AG04450 (cell line): ENCODE measurements around the gene PCF11. TPM values are rescaled to one million over a fixed set of nuclear protein-coding genes. Genes with fewer than 3 reads are reported as not detected.

Source experiments
- CTCF ChIA-PET: fragments of 300-600, 350-600 bp; formaldehyde crosslinking; extraction: SDS; loops from one replicate; lab custom pipeline; 2022; ENCODE audit warnings: antibody characterized with exemption, inconsistent platforms; lab: Charles Lee
- POLR2A ChIA-PET: fragments of 350-600 bp; formaldehyde crosslinking; extraction: SDS; loops from one replicate; lab custom pipeline; 2021; ENCODE audit warnings: antibody characterized with exemption, inconsistent platforms; lab: Yijun Ruan, JAX
- DNase-seq: peaks from one replicate; pipeline ENCODE4 v3.0.0-alpha.2; 2011; ENCODE audit warnings: low read depth, low spot score
- H3K27ac ChIP-seq: one replicate; pipeline ENCODE4 v1.5.1; 2012; ENCODE audit warnings: low read depth, low read length, control low read depth
- H3K27me3 ChIP-seq: one replicate; pipeline ENCODE4 v1.6.0; 2012; ENCODE audit warnings: low read length; ENCODE audit not compliant: control insufficient read depth, insufficient read depth
- H3K4me3 ChIP-seq: 2 replicates; pipeline ENCODE4 v1.5.1; 2011; ENCODE audit warnings: mild to moderate bottlenecking, low read depth, low read length, control low read depth
- H3K9me3 ChIP-seq: 2 replicates; pipeline ENCODE4 v1.5.1; 2012; ENCODE audit warnings: low read length; ENCODE audit not compliant: control insufficient read depth, insufficient read depth
- polyA plus RNA-seq: library from polyadenylated mRNA; depleted of rRNA; stranded (reverse); fragments of >200 nt; gene quantifications from 2 replicates; pipeline ENCODE4 v1.2.3, GENCODE V29; 2011
- TF ChIP-seq, protein P1 (sequence below): IDR thresholded peaks from 2 replicates; pipeline ENCODE4 v1.5.1; 2011; ENCODE audit warnings: low read depth, low read length, control low read depth, inconsistent platforms

Gene PCF11
- polyA plus RNA-seq, 1 experiment, result 32.7 TPM

- ChIA-PET CTCF (no interaction called here), POLR2A (no interaction called here)
- no peak overlapping the region for H3K4me3 ChIP-seq
- DNase-seq, result no peak
- H3K9me3 ChIP-seq, result no peaks in the 10 kb centered on the region
- no peak overlapping the region for H3K27ac ChIP-seq
- TF ChIP-seq, protein P1, sequence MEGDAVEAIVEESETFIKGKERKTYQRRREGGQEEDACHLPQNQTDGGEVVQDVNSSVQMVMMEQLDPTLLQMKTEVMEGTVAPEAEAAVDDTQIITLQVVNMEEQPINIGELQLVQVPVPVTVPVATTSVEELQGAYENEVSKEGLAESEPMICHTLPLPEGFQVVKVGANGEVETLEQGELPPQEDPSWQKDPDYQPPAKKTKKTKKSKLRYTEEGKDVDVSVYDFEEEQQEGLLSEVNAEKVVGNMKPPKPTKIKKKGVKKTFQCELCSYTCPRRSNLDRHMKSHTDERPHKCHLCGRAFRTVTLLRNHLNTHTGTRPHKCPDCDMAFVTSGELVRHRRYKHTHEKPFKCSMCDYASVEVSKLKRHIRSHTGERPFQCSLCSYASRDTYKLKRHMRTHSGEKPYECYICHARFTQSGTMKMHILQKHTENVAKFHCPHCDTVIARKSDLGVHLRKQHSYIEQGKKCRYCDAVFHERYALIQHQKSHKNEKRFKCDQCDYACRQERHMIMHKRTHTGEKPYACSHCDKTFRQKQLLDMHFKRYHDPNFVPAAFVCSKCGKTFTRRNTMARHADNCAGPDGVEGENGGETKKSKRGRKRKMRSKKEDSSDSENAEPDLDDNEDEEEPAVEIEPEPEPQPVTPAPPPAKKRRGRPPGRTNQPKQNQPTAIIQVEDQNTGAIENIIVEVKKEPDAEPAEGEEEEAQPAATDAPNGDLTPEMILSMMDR, result no peak
- H3K27me3 ChIP-seq, result no peaks in the 10 kb centered on the region
Observed at GRCh38 chr11:83191491-83191890, 34.6 kb downstream of the PCF11 start.

DNA sequence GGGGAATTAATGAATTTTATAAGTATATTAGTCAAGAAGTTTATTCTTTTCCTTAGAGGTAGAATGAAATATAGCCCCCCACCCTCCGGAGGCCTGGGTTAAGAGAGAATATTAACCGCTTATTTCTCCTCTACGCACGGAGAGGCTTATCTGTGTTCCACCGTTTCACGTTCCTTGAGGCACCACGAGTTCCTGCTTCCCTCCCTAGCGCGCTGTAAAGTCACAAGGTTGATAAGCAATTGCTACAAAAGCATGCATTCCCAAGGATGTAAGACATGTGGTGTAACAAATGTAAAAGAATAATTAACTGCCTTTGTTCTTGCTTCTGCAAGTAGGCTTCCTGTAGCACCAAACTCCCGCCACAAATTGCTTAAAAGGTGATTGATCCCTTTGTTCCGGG lies 35.1 kb downstream of the PCF11 start:
- ChIA-PET CTCF (no interaction called here), POLR2A (no interaction called here)
- no peak for DNase-seq
- TF ChIP-seq, protein P1, result no peak
- Histone ChIP-seq H3K4me3 (peak overlapping the region; percentile 93; the same call in 1 of the 2 replicates), H3K27me3 (no peaks in the 10 kb centered on the region), H3K9me3 (no peaks in the 10 kb centered on the region), H3K27ac (no peak overlapping the region)

GRCh38 chr11:83192606-83193245 lies 35.8 kb downstream of the PCF11 start:
- Histone ChIP-seq H3K4me3 (peak overlapping the region; percentile 93), H3K9me3 (no peaks in the 10 kb centered on the region), H3K27me3 (no peaks in the 10 kb centered on the region), H3K27ac (no peak overlapping the region)
- TF ChIP-seq, protein P1, result no peak
- CTCF ChIA-PET, result interaction anchor here (0.9 kb wide), 1 partner anchor 325 kb away, joined by 3 read pairs; no protein-coding TSS in a partner anchor
- no peak for DNase-seq
- POLR2A ChIA-PET, result interaction anchor here (1.0 to 1.4 kb wide), 2 partner anchors 36 to 57 kb away, joined by 3 to 5 read pairs; partner anchors contain the start of gene PCF11

- Histone ChIP-seq H3K27me3 (no peaks in the 10 kb centered on the region), H3K4me3 (peak within 1 kb of the TSS; percentile 93), H3K27ac (peak within 1 kb of the TSS; percentile 83), H3K9me3 (no peaks in the 10 kb centered on the region)
- POLR2A ChIA-PET, result interaction anchor here (0.5 to 1.4 kb wide), 3 partner anchors 30 to 56 kb away, joined by 3 to 5 read pairs (median 3); partner anchors contain the start of gene PCF11
- DNase-seq, result peak; percentile 84
- TF ChIP-seq, protein P1, result no peak
- CTCF ChIA-PET, result interaction anchor here (0.9 kb wide), 1 partner anchor 326 kb away, joined by 3 read pairs; no protein-coding TSS in a partner anchor
Observed at GRCh38 chr11:83193315-83194280, 36.7 kb downstream of the PCF11 start, which contains the start of gene ANKRD42. ANKRD42 (plus strand) TSS chr11:83193712; CDS start chr11:83194671, 959 bp downstream.
